CD4-positive, alpha-beta T cell (primary cell): Measurements from ENCODE around the gene MPRIP. TPM values are rescaled to one million over a fixed set of nuclear protein-coding genes. Genes with fewer than 3 reads are reported as not detected.
A peak's percentile ranks its signal among the peaks of the same experiment; 100 is the strongest.

Experiments used
- ATAC-seq: fragments of 200-7000 bp; cut with Tn5 transposase; one replicate; pipeline ENCODE4 v1.10.0; 2022; ENCODE audit warnings: mild to moderate bottlenecking; ENCODE audit not compliant: poor library complexity
- CTCF ChIA-PET: fragments of 350-600 bp; sonication (Branson Sonifier 250); formaldehyde crosslinking; loops from one replicate; lab custom pipeline; 2021; ENCODE audit warnings: antibody characterized with exemption, inconsistent platforms; lab: Charles Lee
- POLR2A ChIA-PET: fragments of 350-600 bp; sonication (Branson Sonifier 250); formaldehyde crosslinking; loops from one replicate; lab custom pipeline; 2021; ENCODE audit warnings: antibody characterized with exemption, inconsistent platforms; lab: Charles Lee
- DNase-seq, 14 experiments: peaks; one replicate each; pipeline ENCODE4 v3.0.0-alpha.2; 2013 to 2020; ENCODE audit warnings: mixed read lengths in 2 of 14
- H3K27ac ChIP-seq, 2 donors: one replicate each; pipeline versions ENCODE4 v1.5.1 to v1.7.0; 2013; ENCODE audit warnings: low read length in 2 of 2, low read depth in 1 of 2, mild to moderate bottlenecking in 1 of 2
- H3K27me3 ChIP-seq, 2 experiments: 1 replicate in 1 of 2; 2 replicates in 1 of 2; pipeline versions ENCODE4 v1.6.1 to v1.7.0; 2013; ENCODE audit warnings: low read length in 2 of 2, control low read depth in 1 of 2, mild to moderate bottlenecking in 1 of 2, moderate library complexity in 1 of 2; ENCODE audit not compliant: insufficient read depth in 2 of 2, control insufficient read depth in 1 of 2
- H3K36me3 ChIP-seq: one replicate; pipeline ENCODE4 v1.6.1; 2013; ENCODE audit warnings: low read length, control low read depth; ENCODE audit not compliant: insufficient read depth
- H3K4me1 ChIP-seq: one replicate; pipeline ENCODE4 v1.6.1; 2013; ENCODE audit warnings: low read length, control low read depth; ENCODE audit not compliant: insufficient read depth
- H3K4me3 ChIP-seq: one replicate; pipeline ENCODE4 v1.5.1; 2013; ENCODE audit warnings: mild to moderate bottlenecking, low read length, moderate library complexity
- H3K9me3 ChIP-seq, 2 experiments: 1 replicate in 1 of 2; 2 replicates in 1 of 2; pipeline versions ENCODE4 v1.6.1 to v1.7.0; 2013; ENCODE audit warnings: low read length in 2 of 2, mild to moderate bottlenecking in 2 of 2, control low read depth in 1 of 2, moderate library complexity in 1 of 2; ENCODE audit not compliant: control insufficient read depth in 1 of 2, insufficient read depth in 1 of 2
- H3K27ac Mint-ChIP-seq: one replicate; pipeline ENCODE4 v1.8.0; 2020; ENCODE audit warnings: mixed read lengths
- H3K27me3 Mint-ChIP-seq: one replicate; pipeline ENCODE4 v1.8.0; 2021; ENCODE audit warnings: mixed read lengths
- H3K36me3 Mint-ChIP-seq: one replicate; pipeline ENCODE4 v1.8.0; 2021; ENCODE audit warnings: low read depth, mixed read lengths
- H3K4me1 Mint-ChIP-seq: one replicate; pipeline ENCODE4 v1.8.0; 2021; ENCODE audit warnings: low read depth, mixed read lengths
- H3K4me3 Mint-ChIP-seq: one replicate; pipeline ENCODE4 v1.8.0; 2020; ENCODE audit warnings: mild to moderate bottlenecking, mixed read lengths
- H3K9me3 Mint-ChIP-seq: one replicate; pipeline ENCODE4 v1.8.0; 2020; ENCODE audit warnings: mixed read lengths
- CTCF ChIP-seq: fragments of 200-600 bp; IDR thresholded peaks from one replicate; pipeline ENCODE4 v1.8.0; 2022; ENCODE audit warnings: antibody characterized with exemption, mild to moderate bottlenecking
- intact Hi-C, 2 experiments: fragments of 100-400 bp; cut with DNase I in 1 of 2; cut with micrococcal nuclease in 1 of 2; formaldehyde crosslinking; loops; one replicate each; pipeline versions ENCODE4 v1.15.1 to v1.9.0; 2023 to 2025; cut with DNase I, micrococcal nuclease
- total RNA-seq, 174 experiments: library from RNA in 2 of 174; stranded (reverse) in 2 of 174; gene quantifications; one replicate each; pipeline ENCODE4 v1.2.3 and lab custom pipeline; 2021 to 2026

The MPRIP gene
- total RNA-seq, 2 experiments from 2014 or later, result 176 to 188 TPM

- ATAC-seq (no peak), DNase-seq (no peak)
- Histone ChIP-seq H3K36me3 (peaks cover 41% of the 10 kb centered on the region), H3K4me1 (peaks cover 27% of the 10 kb centered on the region), H3K9me3 (no peaks in the 10 kb centered on the region), H3K27me3 (no peaks in the 10 kb centered on the region), H3K27ac (no peak overlapping the region), H3K4me3 (no peak overlapping the region)
- Mint-ChIP-seq H3K27ac (no peak overlapping the region), H3K9me3 (no peaks in the 10 kb centered on the region), H3K4me1 (peaks cover 38% of the 10 kb centered on the region), H3K36me3 (peaks cover 55% of the 10 kb centered on the region), H3K27me3 (no peaks in the 10 kb centered on the region), H3K4me3 (no peak overlapping the region)
- intact Hi-C loops, result loop anchor here in 1 of 2 experiments (5.0 kb wide), 1 partner anchor 32 kb away; no protein-coding TSS in a partner anchor
- CTCF ChIA-PET, result no interaction called here
- POLR2A ChIA-PET, result no interaction called here
- no peak for TF ChIP-seq CTCF
These were observed 42.7 kb downstream of the MPRIP start for GRCh38 chr17:17084941-17085340.

GRCh38 chr17:17086585-17086984 lies 44.3 kb downstream of the MPRIP start:
- Histone ChIP-seq H3K27ac (no peak overlapping the region), H3K4me3 (no peak overlapping the region), H3K27me3 (no peaks in the 10 kb centered on the region), H3K9me3 (no peaks in the 10 kb centered on the region), H3K4me1 (peaks cover 29% of the 10 kb centered on the region), H3K36me3 (peaks cover 47% of the 10 kb centered on the region)
- TF ChIP-seq CTCF, result no peak
- ATAC-seq (no peak), DNase-seq (no peak)
- intact Hi-C loops, result no loop called here
- ChIA-PET POLR2A (interaction anchor here (1.0 kb wide), 1 partner anchor 11 kb away, joined by 3 read pairs; no protein-coding TSS in a partner anchor), CTCF (no interaction called here)
- Mint-ChIP-seq H3K9me3 (no peaks in the 10 kb centered on the region), H3K27me3 (no peaks in the 10 kb centered on the region), H3K4me1 (peaks cover 31% of the 10 kb centered on the region), H3K27ac (no peak overlapping the region), H3K36me3 (peaks cover 58% of the 10 kb centered on the region), H3K4me3 (no peak overlapping the region)

- H3K4me1 ChIP-seq, result peaks cover 29% of the 10 kb centered on the region
- Mint-ChIP-seq H3K27ac (peak overlapping the region; percentile 36), H3K4me3 (no peak overlapping the region), H3K9me3 (no peaks in the 10 kb centered on the region), H3K36me3 (peaks cover 62% of the 10 kb centered on the region), H3K27me3 (no peaks in the 10 kb centered on the region), H3K4me1 (peaks cover 31% of the 10 kb centered on the region)
- ChIA-PET CTCF (no interaction called here), POLR2A (interaction anchor here (1.0 kb wide), 1 partner anchor 12 kb away, joined by 3 read pairs; no protein-coding TSS in a partner anchor)
- H3K9me3 ChIP-seq, result no peaks in the 10 kb centered on the region
- no peak overlapping the region for H3K27ac ChIP-seq
- H3K27me3 ChIP-seq, result no peaks in the 10 kb centered on the region
- intact Hi-C loops, result no loop called here
- TF ChIP-seq CTCF, result no peak
- H3K4me3 ChIP-seq, result no peak overlapping the region
- peaks cover 49% of the 10 kb centered on the region for H3K36me3 ChIP-seq
- DNase-seq (no peak), ATAC-seq (no peak)
These were observed 45.3 kb downstream of the MPRIP start for GRCh38 chr17:17087424-17088015.
